Nucleus accumbens (tissue), 56 donors: Measurements from ENCODE around the gene PCDHGB6.
"Not testable (repeated sequence)": the region's sequence is repeated elsewhere in the genome, so short reads cannot be mapped to it uniquely, and the experiment has no call there.

Source experiments
- DNase-seq, 56 donors: peaks; one replicate each; lab custom pipeline; 2025; lab: John Stamatoyannopoulos, UW

The PCDHGB6 gene

GRCh38 chr5:141387557-141388311 is 20.1 kb upstream of the PCDHGB6 start, which contains the start of gene PCDHGB4:
PCDHGB4 (plus strand) TSS chr5:141387698; CDS start chr5:141387885, 187 bp downstream.
- DNase-seq: not testable (repeated sequence)

- no peak for DNase-seq
These were observed 19.2 kb upstream of the PCDHGB6 start for GRCh38 chr5:141388661-141389060.

GRCh38 chr5:141389153-141390042 is 18.4 kb upstream of the PCDHGB6 start:
- DNase-seq: no peak

- DNase-seq: no peak
These were observed 15.2 kb upstream of the PCDHGB6 start, which contains the start of gene PCDHGA8 for GRCh38 chr5:141392429-141393198. PCDHGA8 (plus strand) TSS chr5:141392633; CDS start chr5:141392814, 181 bp downstream.

GRCh38 chr5:141393267-141393666 is 14.6 kb upstream of the PCDHGB6 start:
- DNase-seq: no peak

- not testable (repeated sequence) for DNase-seq
These were observed 13.2 kb upstream of the PCDHGB6 start for GRCh38 chr5:141394401-141395187.

- DNase-seq: peak in 3 of 56 donors; percentile 19 to 31 (median 22)
These were observed 9.9 kb upstream of the PCDHGB6 start, which contains the start of gene PCDHGB5 for GRCh38 chr5:141397756-141398551. PCDHGB5 (plus strand) TSS chr5:141397947; CDS start chr5:141398128, 181 bp downstream.

GRCh38 chr5:141398608-141399007 is 9.2 kb upstream of the PCDHGB6 start:
- no peak for DNase-seq

GRCh38 chr5:141399555-141400258 is 8.1 kb upstream of the PCDHGB6 start:
- no peak for DNase-seq

GRCh38 chr5:141402553-141403243 is 5.1 kb upstream of the PCDHGB6 start, which contains the start of gene PCDHGA9:
PCDHGA9 (plus strand) TSS chr5:141402778; CDS start chr5:141402953, 175 bp downstream.
- DNase-seq: peak in 1 of 56 donors; percentile 23

GRCh38 chr5:141403387-141403786 is 4.4 kb upstream of the PCDHGB6 start:
- DNase-seq: no peak

GRCh38 chr5:141409598-141410306 is 1.9 kb downstream of the PCDHGB6 start:
- DNase-seq: no peak

- DNase-seq: no peak
These were observed 3.8 kb downstream of the PCDHGB6 start for GRCh38 chr5:141411575-141411974.

- peak in 4 of 56 donors; percentile 20 to 38 (median 34) for DNase-seq
These were observed 5.2 kb downstream of the PCDHGB6 start, which contains the start of gene PCDHGA10 for GRCh38 chr5:141412854-141413539. PCDHGA10 (plus strand) TSS chr5:141412987; CDS start chr5:141413176, 189 bp downstream.

GRCh38 chr5:141413540-141414069 is 5.8 kb downstream of the PCDHGB6 start:
- DNase-seq: no peak
